CD4-positive, alpha-beta T cell treated with Interleukin-6 at 100 ng/mL for 8 hours (primary cell): Measurements from ENCODE around the gene FANCI.

Experiments
- DNase-seq: peaks from one replicate; pipeline ENCODE4 v3.0.0-alpha.2; 2020; ENCODE audit warnings: mixed read lengths, low spot score

FANCI gene

GRCh38 chr15:89361451-89362202, 117.8 kb downstream of the FANCI start:
- peak; percentile 23 for DNase-seq

- DNase-seq = no peak
These were observed 118.7 kb downstream of the FANCI start for GRCh38 chr15:89362203-89363101.

- DNase-seq = no peak
These were observed 119.4 kb downstream of the FANCI start for GRCh38 chr15:89363133-89363532.

- DNase-seq = no peak
These were observed 120.0 kb downstream of the FANCI start for GRCh38 chr15:89363770-89364169.

GRCh38 chr15:89364341-89364740, 120.6 kb downstream of the FANCI start:
- no peak for DNase-seq

GRCh38 chr15:89364741-89365450, 121.1 kb downstream of the FANCI start:
- DNase-seq = no peak

GRCh38 chr15:89365462-89366065, 121.8 kb downstream of the FANCI start:
- no peak for DNase-seq
